H1 (cell line): ENCODE measurements around the gene LMX1B. TPM values are rescaled to one million over a fixed set of nuclear protein-coding genes. Genes with fewer than 3 reads are reported as not detected.

ENCODE experiments used
- CTCF ChIA-PET: fragments of 300-600 bp; sonication (Branson Sonifier 250); formaldehyde crosslinking; loops from one replicate; lab custom pipeline; 2021; ENCODE audit not compliant: partially characterized antibody; lab: Charles Lee
- POLR2A ChIA-PET: fragments of 300-600 bp; sonication (Branson Sonifier 250); formaldehyde crosslinking; loops from one replicate; lab custom pipeline; 2021; ENCODE audit warnings: inconsistent platforms; ENCODE audit not compliant: partially characterized antibody; lab: Charles Lee
- DNase-seq, 2 experiments: peaks; one replicate each; pipeline versions ENCODE4 v3.0.0 to v3.0.0-alpha.2; 2010 to 2022; ENCODE audit warnings: low spot score in 2 of 2, low read depth in 1 of 2, mixed read lengths in 1 of 2
- FAIRE-seq: peaks from 2 replicates; lab custom pipeline; 2011; peaks lifted over from hg19 to GRCh38; lab: Jason Lieb, UNC
- H2AFZ ChIP-seq: 2 replicates; pipeline ENCODE4 v1.8.1; 2012; ENCODE audit warnings: low read length, inconsistent platforms
- H2AK5ac ChIP-seq: 2 replicates; pipeline ENCODE4 v1.6.1; 2013; ENCODE audit warnings: low read depth, low read length
- H2BK120ac ChIP-seq: replicated peaks from 2 replicates; pipeline ENCODE3; 2013; ENCODE audit warnings: low read depth, low read length, inconsistent platforms
- H2BK12ac ChIP-seq: 2 replicates; pipeline ENCODE4 v1.6.1; 2013; ENCODE audit warnings: low read depth, low read length
- H2BK15ac ChIP-seq: 2 replicates; pipeline ENCODE4 v1.6.1; 2013; ENCODE audit warnings: low read length
- H2BK20ac ChIP-seq: 2 replicates; pipeline ENCODE4 v1.6.1; 2013; ENCODE audit warnings: low read length
- H2BK5ac ChIP-seq: 2 replicates; pipeline ENCODE4 v1.6.1; 2013; ENCODE audit warnings: low read depth, low read length
- H3K14ac ChIP-seq: 2 replicates; pipeline ENCODE4 v1.6.1; 2013; ENCODE audit warnings: inconsistent platforms; ENCODE audit not compliant: insufficient read length
- H3K18ac ChIP-seq: 2 replicates; pipeline ENCODE4 v1.6.1; 2013; ENCODE audit warnings: low read length; ENCODE audit errors: extremely low read depth
- H3K23ac ChIP-seq: 2 replicates; pipeline ENCODE4 v1.6.1; 2013; ENCODE audit warnings: inconsistent platforms; ENCODE audit not compliant: insufficient read length
- H3K23me2 ChIP-seq: 2 replicates; pipeline ENCODE4 v1.6.1; 2013; ENCODE audit warnings: low read depth, low read length
- H3K27ac ChIP-seq: 2 replicates; pipeline ENCODE4 v1.6.1; 2011; ENCODE audit warnings: low read depth, low read length, inconsistent platforms
- H3K27me3 ChIP-seq, 4 experiments: replicated peaks in 1 of 4; 1 replicate in 1 of 4; 2 replicates in 3 of 4; pipeline versions ENCODE4 v1.6.1 to v1.8.1; 2011 to 2013; ENCODE audit warnings: low read length in 3 of 4, mild to moderate bottlenecking in 3 of 4, inconsistent platforms in 2 of 4, mixed read lengths in 2 of 4, moderate library complexity in 1 of 4; ENCODE audit not compliant: control insufficient read depth in 3 of 4, insufficient read depth in 3 of 4; ENCODE audit errors: extremely low read depth in 1 of 4
- H3K36me3 ChIP-seq, 4 experiments: 2 replicates each; pipeline versions ENCODE4 v1.6.1 to v1.8.1; 2011 to 2013; ENCODE audit warnings: mild to moderate bottlenecking in 4 of 4, low read length in 3 of 4, moderate library complexity in 2 of 4, control low read depth in 1 of 4, inconsistent platforms in 1 of 4; ENCODE audit not compliant: insufficient read depth in 4 of 4, control insufficient read depth in 2 of 4
- H3K4ac ChIP-seq: replicated peaks from 2 replicates; pipeline ENCODE3; 2013; ENCODE audit warnings: low read length, low read depth, mixed read lengths, inconsistent platforms; ENCODE audit not compliant: insufficient read length
- H3K4me1 ChIP-seq, 4 experiments: replicated peaks in 1 of 4; 1 replicate in 1 of 4; 2 replicates in 3 of 4; pipeline versions ENCODE4 v1.6.1 to v1.8.1; 2011 to 2013; ENCODE audit warnings: low read length in 3 of 4, inconsistent platforms in 2 of 4, mixed read lengths in 1 of 4; ENCODE audit not compliant: insufficient read depth in 4 of 4, control insufficient read depth in 3 of 4
- H3K4me2 ChIP-seq, 2 experiments: 2 replicates each; pipeline versions ENCODE4 v1.6.1 to v1.8.1; 2011 to 2013; ENCODE audit warnings: low read depth in 2 of 2, low read length in 2 of 2, control low read depth in 1 of 2, inconsistent platforms in 1 of 2, mild to moderate bottlenecking in 1 of 2; ENCODE audit not compliant: insufficient read depth in 1 of 2
- H3K4me3 ChIP-seq, 4 experiments: fragments of 200-600, 300-600 bp in 1 of 4; sonication (generic), shearing (Covaris generic), sonication (Bioruptor Twin) in 1 of 4; 2 replicates each; pipeline versions ENCODE4 v1.5.1 to v1.8.1; 2011 to 2016; ENCODE audit warnings: low read length in 4 of 4, low read depth in 3 of 4, control low read depth in 2 of 4, inconsistent platforms in 2 of 4, mild to moderate bottlenecking in 2 of 4, mixed read lengths in 1 of 4, moderate library complexity in 1 of 4; ENCODE audit not compliant: insufficient read depth in 2 of 4; ENCODE audit errors: extremely low read depth in 1 of 4
- H3K56ac ChIP-seq: replicated peaks from 2 replicates; pipeline ENCODE3; 2013; ENCODE audit warnings: low read depth, mild to moderate bottlenecking, mixed read lengths, low read length, inconsistent platforms; ENCODE audit not compliant: insufficient read length
- H3K79me1 ChIP-seq: 2 replicates; pipeline ENCODE4 v1.6.1; 2013; ENCODE audit warnings: low read depth, low read length, control low read depth
- H3K79me2 ChIP-seq, 2 experiments: 2 replicates each; pipeline versions ENCODE4 v1.6.1 to v1.8.1; 2012 to 2013; ENCODE audit warnings: low read length in 2 of 2, mild to moderate bottlenecking in 2 of 2, inconsistent platforms in 1 of 2; ENCODE audit not compliant: insufficient read depth in 2 of 2, control insufficient read depth in 1 of 2
- H3K9ac ChIP-seq, 4 experiments: replicated peaks in 1 of 4; 1 replicate in 1 of 4; 2 replicates in 3 of 4; pipeline versions ENCODE4 v1.6.1 to v1.8.1; 2011 to 2013; ENCODE audit warnings: low read depth in 3 of 4, low read length in 3 of 4, control low read depth in 2 of 4, mild to moderate bottlenecking in 2 of 4, moderate library complexity in 2 of 4, inconsistent platforms in 1 of 4; ENCODE audit errors: extremely low read depth in 1 of 4
- H3K9me3 ChIP-seq, 2 experiments: 2 replicates each; pipeline versions ENCODE4 v1.6.1 to v1.8.1; 2012 to 2013; ENCODE audit warnings: mild to moderate bottlenecking in 2 of 2, moderate library complexity in 2 of 2, control low read depth in 1 of 2, inconsistent platforms in 1 of 2, low read depth in 1 of 2, low read length in 1 of 2, mixed read lengths in 1 of 2; ENCODE audit not compliant: insufficient read depth in 2 of 2
- H4K20me1 ChIP-seq, 2 experiments: replicated peaks in 1 of 2; 2 replicates each; pipeline versions ENCODE3 to v1.8.1; 2011 to 2013; ENCODE audit warnings: inconsistent platforms in 2 of 2, low read length in 2 of 2, mild to moderate bottlenecking in 1 of 2; ENCODE audit not compliant: insufficient read depth in 2 of 2, control insufficient read depth in 1 of 2
- H4K5ac ChIP-seq: 2 replicates; pipeline ENCODE4 v1.6.1; 2013; ENCODE audit warnings: low read length, low read depth, mixed read lengths, inconsistent platforms; ENCODE audit not compliant: insufficient read length
- H4K8ac ChIP-seq: 2 replicates; pipeline ENCODE4 v1.8.0; 2013; ENCODE audit warnings: mild to moderate bottlenecking, moderate library complexity, low read length, inconsistent platforms; ENCODE audit not compliant: insufficient read depth; ENCODE audit errors: extremely low read depth
- H4K91ac ChIP-seq: replicated peaks from 2 replicates; pipeline ENCODE3; 2013; ENCODE audit warnings: low read length, mixed read lengths, inconsistent platforms; ENCODE audit not compliant: insufficient read length
- CTCF ChIP-seq, 3 experiments: IDR thresholded peaks; 1 replicate in 2 of 3; 2 replicates in 1 of 3; pipeline versions ENCODE4 v1.5.1 to v1.6.1; 2011; ENCODE audit warnings: low read length in 3 of 3, mild to moderate bottlenecking in 3 of 3, inconsistent platforms in 2 of 3, low read depth in 1 of 3, moderate library complexity in 1 of 3; ENCODE audit not compliant: insufficient read depth in 1 of 3; ENCODE audit errors: control extremely low read depth in 1 of 3
- RAD21 ChIP-seq, 2 experiments: IDR thresholded peaks in 1 of 2; conservative IDR thresholded peaks in 1 of 2; 2 replicates each; pipeline ENCODE4 v1.6.1; 2011; ENCODE audit warnings: low read depth in 2 of 2, low read length in 2 of 2, improper control_type of control experiment in 1 of 2, inconsistent platforms in 1 of 2, mild to moderate bottlenecking in 1 of 2, moderate library complexity in 1 of 2
- RXRA ChIP-seq: IDR thresholded peaks from 2 replicates; pipeline ENCODE4 v1.6.1; 2011; ENCODE audit warnings: low read depth, mild to moderate bottlenecking, low read length, moderate library complexity; ENCODE audit not compliant: insufficient read depth
- WGBS, 2 experiments: shearing (Covaris generic) in 1 of 2; methylation state at CpG; one replicate each; pipeline versions ENCODE4 v1.1.6 to v1.1.7; 2013 to 2015; ENCODE audit warnings: low lambda C conversion rate in 2 of 2, mixed read lengths in 2 of 2, inconsistent platforms in 1 of 2, low coverage in 1 of 2, missing lambda C conversion rate in 1 of 2; ENCODE audit not compliant: insufficient replicate concordance in 2 of 2, insufficient coverage in 1 of 2, insufficient read length in 1 of 2; ENCODE audit errors: extremely low coverage in 1 of 2, missing lambda C conversion rate in 1 of 2; 5-methylcytosine and 5-hydroxymethylcytosine counted together
- polyA plus RNA-seq, 7 experiments: library from polyadenylated mRNA; depleted of rRNA in 3 of 7; stranded (reverse) in 5 of 7; unstranded in 2 of 7; fragments of >200 nt in 5 of 7; fragments of 200-250 nt in 2 of 7; gene quantifications; 1 replicate in 5 of 7; 2 replicates in 1 of 7; 4 replicates in 1 of 7; pipeline versions ENCODE4 v1.2.1 to v1.2.3, GENCODE V29; 2011 to 2013; ENCODE audit warnings: missing spikeins in 2 of 7, mixed read lengths in 2 of 7
- total RNA-seq: library from RNA; stranded (reverse); fragmentation: NEBNext Ultra II Directional; extraction: Animal tissue kit (Norgen Biotek cat#: 25700); gene quantifications from 2 replicates; pipeline ENCODE4 v1.2.1, GENCODE V29; 2021

The LMX1B gene
- total and polyA plus RNA-seq, 2 of the 8 experiments (the other 6 are each of a cell fraction or from before 2014, with no cell fraction given) = 0.09 to 0.37 TPM

- H3K79me1 ChIP-seq = no peaks in the 10 kb centered on the region
- no peak for DNase-seq
- H3K4me2 ChIP-seq = no peak overlapping the region; a peak in 1 of 4 replicates
- peaks cover 12% of the 10 kb centered on the region for H3K23me2 ChIP-seq
- no peaks in the 10 kb centered on the region for H3K36me3 ChIP-seq
- H3K9me3 ChIP-seq = no peaks in the 10 kb centered on the region
- peaks cover 14 to 65% (median 58%) of the 10 kb centered on the region in 4 experiments for H3K27me3 ChIP-seq
- no peak overlapping the region for H4K8ac ChIP-seq
- WGBS, 2 experiments = 66% methylated on average over 7 of the region's 7 CpGs; no CpG with 5 or more reads in 1 of the 2 experiments
- H3K4ac ChIP-seq = peak overlapping the region; percentile 33
- H3K14ac ChIP-seq = no peak overlapping the region
- H3K27ac ChIP-seq = no peak overlapping the region
- peaks cover 11 to 25% (median 15%) of the 10 kb centered on the region in 4 experiments for H3K4me1 ChIP-seq
- no peak overlapping the region for H3K23ac ChIP-seq
- ChIA-PET CTCF (interaction anchor here (0.9 to 23.0 kb wide), 12 partner anchors 8 to 101 kb away, joined by 3 to 323 read pairs (median 6); no protein-coding TSS in a partner anchor), POLR2A (interaction anchor here (2.8 kb wide), 1 partner anchor 13 kb away, joined by 10 read pairs; no protein-coding TSS in a partner anchor)
- H3K79me2 ChIP-seq = no peaks in the 10 kb centered on the region
- TF ChIP-seq CTCF (IDR thresholded peaks at IDR 0.05; ENCODE audit: control extremely low read depth in 1 of 3, insufficient read depth in 1 of 3, low read depth in 1 of 3, low read length in 3 of 3) = peak in 1 of 3 experiments; percentile 4; a peak in 1 of 4 replicates
- TF ChIP-seq RAD21 (IDR thresholded peaks at IDR 0.05 in 1 of 2, conservative IDR thresholded peaks at IDR 0.05 in 1 of 2; ENCODE audit: low read depth in 2 of 2, low read length in 2 of 2) = peak; percentile 3 to 22; a peak in 1 of 4 replicates
- TF ChIP-seq RXRA = no peak
- no peak for FAIRE-seq
- no peaks in the 10 kb centered on the region for H4K20me1 ChIP-seq
- H2BK20ac ChIP-seq = peak overlapping the region; percentile 92
- peak overlapping the region; percentile 75 for H4K91ac ChIP-seq
- H3K4me3 ChIP-seq = no peak overlapping the region
- H2BK12ac ChIP-seq = peak overlapping the region; percentile 100; the same call in 1 of the 2 replicates
- H3K56ac ChIP-seq = no peak overlapping the region
- peak overlapping the region; percentile 99; the same call in 1 of the 2 replicates for H2BK15ac ChIP-seq
- H3K18ac ChIP-seq = peak overlapping the region; percentile 66; the same call in 1 of the 2 replicates
- H4K5ac ChIP-seq = no peak overlapping the region
- no peak overlapping the region for H3K9ac ChIP-seq
- peak overlapping the region; percentile 34 for H2BK120ac ChIP-seq
- H2BK5ac ChIP-seq = peak overlapping the region; percentile 78; the same call in 1 of the 2 replicates
- peak overlapping the region; percentile 99 for H2AK5ac ChIP-seq
- H2AFZ ChIP-seq = no peak overlapping the region
These were observed 67.6 kb downstream of the LMX1B start for GRCh38 chr9:126681336-126681735.
